HepG2 (cell line): ENCODE results near the gene CLDN17. TPM values are rescaled to one million over a fixed set of nuclear protein-coding genes. Genes with fewer than 3 reads are reported as not detected.
A peak's percentile ranks its signal among the peaks of the same experiment; 100 is the strongest.

Experiments
- ATAC-seq: fragments of 200-7000 bp; cut with Tn5 transposase; 3 replicates; pipeline ENCODE4 v1.9.1; 2020; ENCODE audit warnings: mild to moderate bottlenecking, moderate library complexity
- BruUV-seq: library from RNA; stranded (reverse); fragments of 400-500 nt; replicated peaks from 2 replicates; lab custom pipeline; 2021; lab: Mats Ljungman, UMichigan
- CTCF ChIA-PET: fragments of 300-600 bp; formaldehyde crosslinking; extraction: SDS; loops from one replicate; lab custom pipeline; 2021; ENCODE audit warnings: low total read pairs, inconsistent platforms, low intra/inter-chr PET ratio; lab: Yijun Ruan, JAX
- POLR2A ChIA-PET: fragments of 350-600 bp; sonication (Branson Sonifier 250); formaldehyde crosslinking; loops from one replicate; lab custom pipeline; 2020; ENCODE audit warnings: antibody characterized with exemption, inconsistent platforms; lab: Yijun Ruan, JAX
- DNase-seq: peaks from one replicate; pipeline ENCODE4 v3.0.0-alpha.2; 2015; ENCODE audit warnings: low spot score
- FAIRE-seq: peaks from 3 replicates; lab custom pipeline; 2011; peaks lifted over from hg19 to GRCh38; lab: Jason Lieb, UNC
- H2AFZ ChIP-seq: one replicate; pipeline ENCODE4 v1.6.1; 2011; ENCODE audit warnings: low read length, inconsistent platforms
- H3K27ac ChIP-seq: fragments of 300-600 bp; 3 replicates; pipeline ENCODE4 v1.8.0; 2011; ENCODE audit warnings: mixed run types, mild to moderate bottlenecking, mixed read lengths, low read length, inconsistent platforms; ENCODE audit not compliant: insufficient read depth; ENCODE audit errors: extremely low read length
- H3K27me3 ChIP-seq, 2 experiments: fragments of 200-600 bp in 1 of 2; 2 replicates in 1 of 2; 3 replicates in 1 of 2; pipeline versions ENCODE4 v1.6.0 to v1.8.0; 2011; ENCODE audit warnings: low read length in 2 of 2, mild to moderate bottlenecking in 2 of 2, moderate library complexity in 2 of 2, inconsistent platforms in 1 of 2; ENCODE audit not compliant: insufficient read depth in 2 of 2, control insufficient read depth in 1 of 2
- H3K36me3 ChIP-seq, 2 experiments: fragments of 200-600 bp in 1 of 2; replicated peaks in 1 of 2; 2 replicates in 1 of 2; 3 replicates in 1 of 2; pipeline versions ENCODE4 v1.5.1 to v1.8.0; 2011; ENCODE audit warnings: low read length in 2 of 2, inconsistent platforms in 1 of 2; ENCODE audit not compliant: insufficient read depth in 2 of 2, control insufficient read depth in 1 of 2
- H3K4me1 ChIP-seq: 2 replicates; pipeline ENCODE4 v1.5.1; 2012; ENCODE audit warnings: low read length, inconsistent platforms; ENCODE audit not compliant: insufficient read depth
- H3K4me2 ChIP-seq: 2 replicates; pipeline ENCODE4 v1.6.0; 2011; ENCODE audit warnings: low read depth, low read length, inconsistent platforms
- H3K4me3 ChIP-seq, 3 experiments: fragments of 200-600 bp in 1 of 3; sonication (generic), shearing (Covaris generic) in 1 of 3; replicated peaks in 1 of 3; 2 replicates each; pipeline ENCODE4 v1.5.1; 2011 to 2016; ENCODE audit warnings: low read length in 3 of 3, inconsistent platforms in 2 of 3, low read depth in 2 of 3, mild to moderate bottlenecking in 2 of 3, control low read depth in 1 of 3, mixed read lengths in 1 of 3; ENCODE audit not compliant: insufficient read depth in 1 of 3
- H3K79me2 ChIP-seq: one replicate; pipeline ENCODE4 v1.6.1; 2011; ENCODE audit warnings: low read length, inconsistent platforms; ENCODE audit not compliant: insufficient read depth
- H3K9ac ChIP-seq: 2 replicates; pipeline ENCODE4 v1.6.0; 2011; ENCODE audit warnings: mild to moderate bottlenecking, low read depth, low read length, inconsistent platforms; ENCODE audit not compliant: insufficient read depth
- H3K9me3 ChIP-seq: 2 replicates; pipeline ENCODE4 v1.5.1; 2012; ENCODE audit warnings: mild to moderate bottlenecking, low read length
- H4K20me1 ChIP-seq: 2 replicates; pipeline ENCODE4 v1.6.0; 2011; ENCODE audit warnings: inconsistent platforms, mild to moderate bottlenecking, low read length, moderate library complexity; ENCODE audit not compliant: insufficient read depth
- GTF2F1 ChIP-seq: fragments of 150-350 bp; IDR thresholded peaks from 2 replicates; pipeline ENCODE4 v1.6.1; 2014; ENCODE audit warnings: low read length
- MAFF ChIP-seq: IDR thresholded peaks from 2 replicates; pipeline ENCODE4 v1.6.1; 2011; ENCODE audit warnings: low read depth, low read length, improper control_type of control experiment
- MAFK ChIP-seq, 2 experiments: IDR thresholded peaks in 1 of 2; conservative IDR thresholded peaks in 1 of 2; 2 replicates each; pipeline ENCODE4 v1.6.1; 2011; ENCODE audit warnings: improper control_type of control experiment in 2 of 2, low read length in 2 of 2
- WGBS: methylation state at CpG from one replicate; pipeline ENCODE4 v1.1.6; 2017; ENCODE audit warnings: low lambda C conversion rate; 5-methylcytosine and 5-hydroxymethylcytosine counted together
- in situ Hi-C: cut with HindIII; loops from 2 replicates; pipeline ENCODE4 v1.10.0; 2017; ENCODE audit warnings: low pct_unique_long_range_greater_than_20kb; ENCODE audit not compliant: extremely low pct_ligation_motif_present
- intact Hi-C: fragments of 100-400 bp; cut with micrococcal nuclease; formaldehyde crosslinking; loops from one replicate; pipeline ENCODE4 v1.10.0; 2022; ENCODE audit not compliant: unreplicated experiment
- polyA plus RNA-seq, 8 experiments: library from polyadenylated mRNA; depleted of rRNA in 3 of 8; stranded (reverse) in 7 of 8; unstranded in 1 of 8; fragments of >200 nt; fragmentation: Illumina TruSeq in 4 of 8; extraction: Trizol in 4 of 8; gene quantifications; 2 replicates each; pipeline versions ENCODE4 v1.2.1 to v1.2.3, GENCODE V29; 2011 to 2016; ENCODE audit warnings: low read depth in 4 of 8, missing spikeins in 1 of 8, mixed read lengths in 1 of 8; ENCODE audit not compliant: insufficient read depth in 1 of 8
- total RNA-seq, 5 experiments: library from RNA; depleted of rRNA; stranded (reverse); fragments of >200 nt; fragmentation: Illumina TruSeq; extraction: Trizol; gene quantifications; 2 replicates each; pipeline ENCODE4 v1.2.3, GENCODE V29; 2016; ENCODE audit warnings: low read depth in 1 of 5
- TF ChIP-seq, protein P1 (sequence below): sonication (generic); formaldehyde crosslinking; IDR thresholded peaks from 2 replicates; pipeline ENCODE4 v1.5.0; 2020; ENCODE audit warnings: missing genetic modification reagents, mild to moderate bottlenecking, borderline replicate concordance

Gene CLDN17
- total and polyA plus RNA-seq, 2 of the 13 experiments (the other 11 are each of a cell fraction or from before 2014, with no cell fraction given): not detected

- Histone ChIP-seq H3K4me1 (no peaks in the 10 kb centered on the region), H2AFZ (no peak overlapping the region), H3K27ac (no peak overlapping the region), H3K36me3 (no peaks in the 10 kb centered on the region), H3K9me3 (peaks cover 93% of the 10 kb centered on the region), H4K20me1 (no peaks in the 10 kb centered on the region), H3K79me2 (no peaks in the 10 kb centered on the region), H3K4me3 (no peak overlapping the region), H3K9ac (no peak overlapping the region), H3K27me3 (no peaks in the 10 kb centered on the region), H3K4me2 (no peak overlapping the region)
- no peak for DNase-seq
- no peak for TF ChIP-seq GTF2F1
- peak; percentile 96 for TF ChIP-seq MAFF
- TF ChIP-seq MAFK (conservative IDR thresholded peaks at IDR 0.05 in 1 of 2, IDR thresholded peaks at IDR 0.05 in 1 of 2; ENCODE audit: low read length in 2 of 2): peak; percentile 93 to 97
- TF ChIP-seq, protein P1, sequence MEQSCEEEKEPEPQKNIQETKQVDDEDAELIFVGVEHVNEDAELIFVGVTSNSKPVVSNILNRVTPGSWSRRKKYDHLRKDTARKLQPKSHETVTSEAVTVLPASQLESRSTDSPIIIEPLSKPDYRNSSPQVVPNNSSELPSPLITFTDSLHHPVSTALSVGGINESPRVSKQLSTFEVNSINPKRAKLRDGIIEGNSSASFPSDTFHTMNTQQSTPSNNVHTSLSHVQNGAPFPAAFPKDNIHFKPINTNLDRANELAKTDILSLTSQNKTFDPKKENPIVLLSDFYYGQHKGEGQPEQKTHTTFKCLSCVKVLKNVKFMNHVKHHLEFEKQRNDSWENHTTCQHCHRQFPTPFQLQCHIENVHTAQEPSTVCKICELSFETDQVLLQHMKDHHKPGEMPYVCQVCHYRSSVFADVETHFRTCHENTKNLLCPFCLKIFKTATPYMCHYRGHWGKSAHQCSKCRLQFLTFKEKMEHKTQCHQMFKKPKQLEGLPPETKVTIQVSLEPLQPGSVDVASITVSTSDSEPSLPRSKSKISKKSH (CRISPR knock-in tag): no peak
- BruUV-seq: no TSS peak
- no peak for ATAC-seq
- FAIRE-seq: no peak
- intact Hi-C loops: no loop called here
- WGBS: 3% methylated on average over 3 of the region's 3 CpGs
- in situ Hi-C loops: no loop called here
- POLR2A ChIA-PET: no interaction called here
- CTCF ChIA-PET: no interaction called here
Observed at GRCh38 chr21:30116479-30116878, 50.1 kb downstream of the CLDN17 start.

Other genes starting within 250 kb of the CLDN17 start
- gene GRIK1, start 226.8 kb downstream of the CLDN17 start, total RNA-seq (2016; rRNA removed; fragmentation: Illumina TruSeq; extraction: Trizol): not detected in 2 replicates
- gene GRIK1, start 226.8 kb downstream of the CLDN17 start, polyA plus RNA-seq (2011; rRNA removed): not detected in 2 replicates
- gene CLDN8, start 49.3 kb upstream of the CLDN17 start, total RNA-seq (2016; rRNA removed; fragmentation: Illumina TruSeq; extraction: Trizol): not detected in 2 replicates
- gene CLDN8, start 49.3 kb upstream of the CLDN17 start, polyA plus RNA-seq (2011; rRNA removed): not detected in 2 replicates
- not detected in 2 replicates for gene KRTAP24-1, start 116.1 kb upstream of the CLDN17 start, total RNA-seq (2016; rRNA removed; fragmentation: Illumina TruSeq; extraction: Trizol)
- not detected in 2 replicates for gene KRTAP24-1, start 116.1 kb upstream of the CLDN17 start, polyA plus RNA-seq (2011; rRNA removed)
- not detected in 2 replicates for gene KRTAP25-1, start 122.7 kb upstream of the CLDN17 start, total RNA-seq (2016; rRNA removed; fragmentation: Illumina TruSeq; extraction: Trizol)
- gene KRTAP25-1, start 122.7 kb upstream of the CLDN17 start, polyA plus RNA-seq (2011; rRNA removed): not detected in 2 replicates
- gene KRTAP26-1, start 153.5 kb upstream of the CLDN17 start, total RNA-seq (2016; rRNA removed; fragmentation: Illumina TruSeq; extraction: Trizol): not detected in 2 replicates
- gene KRTAP26-1, start 153.5 kb upstream of the CLDN17 start, polyA plus RNA-seq (2011; rRNA removed): not detected in 2 replicates
- gene KRTAP27-1, start 170.9 kb upstream of the CLDN17 start, total RNA-seq (2016; rRNA removed; fragmentation: Illumina TruSeq; extraction: Trizol): not detected in 2 replicates
- gene KRTAP27-1, start 170.9 kb upstream of the CLDN17 start, polyA plus RNA-seq (2011; rRNA removed): not detected in 2 replicates
- gene KRTAP23-1, start 181.8 kb upstream of the CLDN17 start, total RNA-seq (2016; rRNA removed; fragmentation: Illumina TruSeq; extraction: Trizol): not detected in 2 replicates
- not detected in 2 replicates for gene KRTAP23-1, start 181.8 kb upstream of the CLDN17 start, polyA plus RNA-seq (2011; rRNA removed)
- gene KRTAP13-2, start 205.5 kb upstream of the CLDN17 start, total RNA-seq (2016; rRNA removed; fragmentation: Illumina TruSeq; extraction: Trizol): not detected in 2 replicates
- gene KRTAP13-2, start 205.5 kb upstream of the CLDN17 start, polyA plus RNA-seq (2011; rRNA removed): not detected in 2 replicates
- gene KRTAP13-1, start 229.2 kb upstream of the CLDN17 start, total RNA-seq (2016; rRNA removed; fragmentation: Illumina TruSeq; extraction: Trizol): not detected in 2 replicates
- gene KRTAP13-1, start 229.2 kb upstream of the CLDN17 start, polyA plus RNA-seq (2011; rRNA removed): not detected in 2 replicates